OCI-M2 (cell line): ENCODE data around the gene WDR62.
"Not testable (repeated sequence)": the region's sequence is repeated elsewhere in the genome, so short reads cannot be mapped to it uniquely, and the experiment has no call there.

Source experiments
- DNase-seq: peaks from one replicate; lab custom pipeline; 2025; ENCODE audit not compliant: unreplicated experiment; lab: John Stamatoyannopoulos, UW

The WDR62 gene

DNA sequence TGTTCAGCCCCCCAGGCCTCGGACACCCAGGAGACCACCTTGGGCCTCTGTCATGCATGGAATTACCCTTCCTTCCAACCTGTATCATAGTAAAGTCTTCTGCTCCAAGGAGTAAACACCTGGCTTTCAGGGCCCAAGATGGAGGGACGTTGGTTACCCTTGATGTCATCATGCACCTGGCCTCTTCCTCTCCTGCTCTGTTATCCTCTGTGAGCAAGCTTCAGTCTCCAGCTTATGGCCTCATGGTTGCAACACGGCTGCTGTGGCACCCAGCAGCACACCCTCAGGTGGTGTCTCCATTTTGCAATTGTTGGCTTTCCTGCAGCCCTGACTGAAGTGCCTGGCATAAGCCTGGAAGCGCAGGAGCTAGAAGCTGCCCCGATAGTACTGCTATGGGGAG is 52.3 kb downstream of the WDR62 start:
- no peak for DNase-seq

DNA sequence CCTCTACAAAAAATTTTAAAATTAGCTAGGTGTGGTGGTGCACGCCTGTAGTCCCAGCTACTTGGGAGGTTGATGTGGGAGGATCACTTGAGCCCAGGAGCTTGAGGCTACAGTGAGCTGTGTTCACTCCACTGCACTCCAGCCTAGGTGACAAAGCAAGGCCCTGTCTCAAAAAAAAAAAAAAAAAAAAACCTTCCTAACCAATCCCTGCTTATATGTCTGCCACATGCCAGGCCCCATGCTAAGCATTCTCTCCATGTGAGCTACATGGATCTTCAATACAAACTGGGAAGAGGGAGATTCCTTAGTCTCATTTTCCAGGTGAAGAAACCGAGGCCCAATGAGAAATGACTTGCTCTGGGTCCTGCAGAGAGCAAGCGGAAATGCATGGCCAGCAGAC is 54.0 kb downstream of the WDR62 start:
- DNase-seq: no peak

DNA sequence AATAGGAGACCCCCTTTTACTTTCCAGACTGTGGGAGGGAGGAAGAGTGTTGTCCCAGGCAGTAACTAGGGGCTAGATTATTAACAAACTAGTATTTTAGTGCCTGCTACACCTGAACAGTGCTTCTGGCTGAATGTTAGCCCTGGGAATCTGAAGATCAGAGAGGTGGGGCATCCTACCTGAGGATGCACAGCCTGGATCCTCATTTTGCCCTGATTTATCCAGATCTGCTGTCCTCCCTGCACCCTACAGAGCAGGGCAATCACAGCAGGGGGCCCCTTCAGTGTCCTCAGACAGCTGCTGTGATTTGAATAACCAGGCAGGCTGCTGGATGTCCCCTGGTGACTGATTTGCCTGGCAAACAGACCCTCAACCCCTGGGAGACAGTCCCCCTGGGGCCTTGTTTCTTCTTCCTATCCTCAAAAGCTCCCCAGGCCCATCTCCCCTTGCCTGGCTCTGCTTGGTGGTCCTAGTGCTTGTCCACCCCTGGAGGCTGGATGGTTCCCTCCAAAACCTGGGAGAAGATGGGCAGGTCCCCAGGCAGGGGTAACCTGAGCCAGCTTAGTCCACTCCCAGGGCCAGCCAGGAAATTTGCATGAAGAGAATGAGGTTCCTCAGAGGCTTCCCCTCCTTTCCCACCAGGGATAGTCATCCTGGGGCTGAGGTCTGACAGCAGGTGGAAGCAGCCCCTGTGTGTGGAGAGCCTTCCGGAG is 55.9 kb downstream of the WDR62 start, which contains the start of gene OVOL3:
Gene OVOL3 (plus strand): TSS at position 657 of the 713 bp plus-strand sequence. CDS start 60 bp downstream, outside the sequence.
- DNase-seq: no peak

DNA sequence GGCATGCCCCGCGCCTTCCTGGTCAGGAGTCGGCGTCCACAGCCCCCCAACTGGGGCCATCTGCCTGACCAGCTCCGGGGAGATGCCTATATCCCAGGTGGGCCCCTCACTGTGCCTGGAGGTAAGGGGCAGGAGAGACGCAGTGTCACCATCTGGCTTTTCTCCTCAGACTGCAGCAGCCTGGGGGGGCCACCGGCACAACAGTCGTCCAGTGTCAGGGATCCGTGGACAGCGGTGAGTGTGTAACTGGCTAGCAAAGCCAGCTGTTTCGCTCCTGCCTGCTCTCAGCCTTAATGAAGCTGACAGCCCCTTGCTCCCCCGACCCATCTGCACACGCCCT is 56.5 kb downstream of the WDR62 start:
- no peak for DNase-seq

DNA sequence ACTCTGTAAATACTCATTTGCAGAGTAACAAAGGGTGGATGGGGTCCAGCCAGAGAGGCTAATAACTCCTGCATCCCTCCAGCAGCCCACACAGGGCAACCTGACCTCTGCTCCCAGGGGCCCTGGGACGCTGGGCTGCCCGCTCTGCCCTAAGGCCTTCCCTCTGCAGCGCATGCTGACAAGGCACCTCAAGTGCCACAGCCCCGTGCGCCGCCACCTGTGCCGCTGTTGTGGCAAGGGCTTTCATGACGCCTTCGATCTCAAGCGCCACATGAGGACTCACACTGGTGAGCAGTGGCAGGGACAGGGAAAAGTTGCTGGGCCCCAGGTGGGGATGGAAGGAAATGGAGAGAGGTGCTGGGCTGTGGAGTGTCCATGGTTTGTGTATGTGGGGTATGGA is 58.0 kb downstream of the WDR62 start:
- no peak for DNase-seq

DNA sequence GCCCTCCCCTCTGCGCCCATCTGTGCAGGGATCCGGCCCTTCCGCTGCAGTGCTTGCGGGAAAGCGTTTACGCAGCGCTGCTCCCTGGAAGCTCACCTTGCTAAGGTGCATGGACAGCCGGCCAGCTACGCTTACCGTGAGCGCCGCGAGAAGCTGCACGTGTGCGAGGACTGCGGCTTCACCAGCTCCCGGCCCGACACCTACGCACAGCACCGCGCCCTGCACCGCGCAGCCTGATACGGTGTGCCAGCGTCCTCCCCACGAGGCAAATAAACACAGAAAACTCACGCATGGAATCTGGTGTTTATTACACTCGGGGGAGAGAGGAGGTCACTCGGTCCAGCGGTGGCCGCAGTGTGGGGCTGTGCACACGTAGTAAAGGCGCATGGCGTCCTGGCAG is 58.7 kb downstream of the WDR62 start:
- DNase-seq: no peak

DNA sequence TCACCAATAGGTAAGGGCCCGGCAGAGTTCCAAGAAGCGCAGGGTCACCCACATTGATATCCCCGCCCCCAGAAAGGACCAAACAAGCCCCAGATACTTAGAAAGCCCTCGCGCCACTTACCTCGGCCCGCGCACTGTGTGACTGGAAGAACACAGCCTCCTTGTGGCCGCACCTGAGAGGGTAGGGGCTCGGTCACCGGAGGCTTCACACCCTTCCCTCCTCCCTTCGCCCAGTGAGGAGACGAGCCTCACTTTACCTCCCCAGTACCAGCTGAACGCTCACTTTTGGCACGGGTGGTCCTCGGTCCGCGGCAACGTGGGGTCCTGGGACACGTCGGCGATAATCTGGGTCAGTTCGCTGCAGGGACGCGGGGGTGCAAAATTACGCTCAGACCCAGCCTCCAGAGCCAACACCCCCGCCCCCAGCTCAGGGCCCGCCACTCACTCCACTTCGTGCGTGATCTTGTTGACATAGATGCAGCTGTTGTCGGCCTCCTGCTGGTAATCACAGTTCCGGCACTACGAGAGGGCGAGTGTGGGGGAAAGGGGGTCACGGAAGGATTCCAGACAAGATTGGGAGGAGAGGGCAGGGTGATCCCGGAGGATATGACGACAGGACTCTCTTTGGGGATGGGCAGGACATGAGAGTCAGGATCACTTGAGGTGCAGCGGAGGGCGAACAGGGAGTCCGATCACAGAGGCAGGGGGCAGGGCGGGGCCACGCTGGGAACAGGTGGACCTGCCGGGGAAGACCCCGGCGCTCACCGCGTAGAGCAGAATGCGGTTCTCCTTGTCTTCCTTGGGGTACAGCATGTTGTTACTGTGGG is 59.4 kb downstream of the WDR62 start:
- no peak for DNase-seq

DNA sequence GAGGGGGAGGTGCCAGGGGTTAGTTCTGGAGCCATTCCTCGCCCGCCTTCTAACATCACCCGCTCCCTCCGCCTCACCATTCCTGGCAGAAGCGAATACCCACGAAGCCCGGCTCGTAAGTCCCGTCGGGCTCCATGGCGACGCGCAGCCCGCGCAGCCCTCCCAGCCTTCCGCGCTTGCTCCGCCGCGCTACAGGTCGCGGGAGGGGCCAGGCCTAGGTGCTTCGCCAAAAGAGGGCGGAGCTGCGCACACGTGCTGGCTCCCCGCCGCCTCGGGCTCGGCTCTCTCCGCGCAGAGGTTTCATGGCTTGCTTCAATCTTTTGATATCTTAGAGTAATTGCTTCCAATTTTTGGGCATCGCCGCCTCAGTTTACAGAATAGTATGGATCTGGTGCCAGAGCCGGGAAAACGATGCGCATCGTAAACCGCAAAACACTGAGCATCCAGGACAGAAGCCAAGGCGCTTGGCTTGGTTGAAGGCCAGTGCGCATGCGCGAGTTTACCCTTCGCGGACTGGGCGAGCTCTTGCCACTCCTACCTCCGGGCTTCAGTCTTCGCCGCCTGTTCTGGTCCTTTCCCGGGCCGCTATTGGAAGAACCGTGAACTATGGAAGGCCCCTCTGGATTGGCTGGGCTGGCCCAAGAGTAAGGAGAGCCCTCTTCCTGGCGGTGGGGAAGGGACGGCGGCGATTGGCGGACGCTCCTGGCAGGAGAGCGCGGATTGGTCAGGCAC is 60.2 kb downstream of the WDR62 start, which contains the start of gene POLR2I:
Gene POLR2I (minus strand): TSS at position 155 of the 732 bp plus-strand sequence. CDS start 19 bp downstream, at position 136.
- peak; percentile 99 for DNase-seq

DNA sequence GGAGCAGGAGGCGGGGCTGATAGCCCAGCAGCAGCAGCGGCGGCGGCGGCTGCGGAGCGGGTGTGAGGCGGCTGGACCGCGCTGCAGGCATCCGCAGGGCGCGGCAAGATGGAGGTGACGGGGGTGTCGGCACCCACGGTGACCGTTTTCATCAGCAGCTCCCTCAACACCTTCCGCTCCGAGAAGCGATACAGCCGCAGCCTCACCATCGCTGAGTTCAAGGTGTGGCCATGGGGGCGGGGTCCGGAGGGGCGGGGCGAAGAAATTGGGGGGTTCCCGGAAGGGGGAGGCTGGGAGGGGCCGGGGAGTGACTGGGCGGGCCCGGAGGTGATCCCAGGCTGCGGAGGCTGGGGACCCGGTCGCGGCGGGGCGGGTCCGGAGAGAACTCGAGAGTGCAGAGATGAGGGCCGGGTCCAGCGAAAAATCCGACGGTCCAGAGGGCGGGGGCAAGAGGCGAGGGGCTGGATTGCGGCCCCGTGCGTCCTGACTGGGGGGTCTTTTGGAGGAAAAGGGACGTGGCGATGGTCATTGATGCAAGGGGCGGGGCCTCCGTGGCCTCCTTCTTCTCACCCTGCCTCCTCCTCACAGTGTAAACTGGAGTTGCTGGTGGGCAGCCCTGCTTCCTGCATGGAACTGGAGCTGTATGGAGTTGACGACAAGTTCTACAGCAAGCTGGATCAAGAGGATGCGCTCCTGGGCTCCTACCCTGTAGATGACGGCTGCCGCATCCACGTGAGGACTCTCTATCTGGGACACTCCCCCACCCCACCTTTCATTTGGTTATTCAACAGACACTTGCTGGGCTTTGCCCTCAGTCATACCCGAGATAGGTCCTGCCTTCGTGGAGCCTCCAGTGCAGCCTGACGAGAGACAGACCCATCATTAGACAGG is 61.0 kb downstream of the WDR62 start, which contains the start of gene TBCB:
Gene TBCB (plus strand): TSS at position 16 of the 891 bp plus-strand sequence. CDS start 93 bp downstream, at position 109.
- DNase-seq: no peak

DNA sequence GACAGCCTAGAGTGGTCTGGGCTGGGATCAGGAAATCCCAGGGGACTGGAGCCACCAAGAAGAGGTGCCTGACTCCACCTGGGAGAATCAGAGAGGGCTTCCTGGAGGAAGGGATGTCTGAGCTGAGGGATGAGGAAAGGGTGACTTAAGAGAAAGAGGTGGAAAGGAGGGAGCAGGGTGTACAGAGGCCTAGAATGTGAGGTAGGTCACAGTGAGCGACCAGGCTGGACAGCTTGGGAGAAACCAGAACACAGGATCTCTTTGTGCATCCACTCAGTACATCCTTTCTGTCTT is 61.6 kb downstream of the WDR62 start:
- no peak for DNase-seq

DNA sequence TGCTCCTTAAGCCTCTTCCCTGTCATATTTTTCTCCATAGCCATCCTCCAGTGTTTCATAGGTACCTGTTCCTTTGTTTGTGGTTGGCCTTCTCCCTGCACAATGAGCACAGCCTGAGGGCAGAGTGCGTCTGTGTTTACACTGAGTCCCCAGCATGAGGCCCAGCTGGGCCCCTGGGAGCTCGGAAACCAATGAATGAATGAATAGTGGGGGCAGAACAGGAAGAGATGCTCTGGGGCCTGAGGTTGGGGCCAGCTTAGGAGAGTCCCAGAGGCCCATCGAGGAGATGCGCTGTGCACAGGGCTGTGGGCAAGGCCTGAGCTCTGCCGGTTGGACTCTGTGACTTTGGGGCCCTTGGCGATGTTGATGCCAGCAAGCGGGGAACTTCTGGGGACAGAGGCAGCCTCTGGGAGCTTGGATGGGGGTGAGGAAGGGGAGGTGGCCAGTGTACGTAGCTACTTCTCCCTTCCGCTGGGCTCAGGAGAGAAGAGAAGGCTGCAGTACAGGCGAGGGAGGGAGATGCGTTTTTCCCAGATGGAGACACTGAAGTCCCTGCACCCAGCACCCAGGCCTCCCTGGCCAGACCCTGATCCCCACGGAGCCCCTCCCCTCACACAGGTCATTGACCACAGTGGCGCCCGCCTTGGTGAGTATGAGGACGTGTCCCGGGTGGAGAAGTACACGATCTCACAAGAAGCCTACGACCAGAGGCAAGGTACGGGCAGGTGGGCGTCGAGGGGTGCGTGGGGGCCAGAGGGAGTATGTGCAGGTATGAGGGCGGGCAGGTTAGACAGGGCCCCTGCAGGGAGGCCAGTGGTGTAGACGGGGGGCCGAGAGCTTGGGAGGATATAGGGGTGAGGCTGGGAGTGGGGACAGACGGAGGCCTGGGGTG is 65.6 kb downstream of the WDR62 start:
- no peak for DNase-seq

DNA sequence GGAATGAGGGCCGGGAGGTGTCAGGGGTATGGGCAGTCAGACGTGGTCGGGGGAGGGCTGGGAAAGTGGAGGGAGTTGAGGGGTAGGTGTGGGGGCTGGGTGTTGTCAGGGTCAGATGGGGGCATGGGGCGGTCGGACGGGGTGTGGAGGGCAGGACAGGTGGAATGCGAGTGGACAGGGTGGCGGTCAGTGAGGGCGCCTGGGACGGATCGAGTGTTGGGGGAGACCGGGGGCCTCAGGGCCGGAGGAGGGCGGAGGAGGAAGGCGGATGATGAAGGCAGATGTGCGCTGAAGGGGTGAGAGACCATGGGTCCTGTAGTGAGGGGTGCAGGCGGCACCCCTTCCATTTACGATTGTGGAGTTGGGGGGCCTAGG is 66.3 kb downstream of the WDR62 start:
- no peak for DNase-seq

DNA sequence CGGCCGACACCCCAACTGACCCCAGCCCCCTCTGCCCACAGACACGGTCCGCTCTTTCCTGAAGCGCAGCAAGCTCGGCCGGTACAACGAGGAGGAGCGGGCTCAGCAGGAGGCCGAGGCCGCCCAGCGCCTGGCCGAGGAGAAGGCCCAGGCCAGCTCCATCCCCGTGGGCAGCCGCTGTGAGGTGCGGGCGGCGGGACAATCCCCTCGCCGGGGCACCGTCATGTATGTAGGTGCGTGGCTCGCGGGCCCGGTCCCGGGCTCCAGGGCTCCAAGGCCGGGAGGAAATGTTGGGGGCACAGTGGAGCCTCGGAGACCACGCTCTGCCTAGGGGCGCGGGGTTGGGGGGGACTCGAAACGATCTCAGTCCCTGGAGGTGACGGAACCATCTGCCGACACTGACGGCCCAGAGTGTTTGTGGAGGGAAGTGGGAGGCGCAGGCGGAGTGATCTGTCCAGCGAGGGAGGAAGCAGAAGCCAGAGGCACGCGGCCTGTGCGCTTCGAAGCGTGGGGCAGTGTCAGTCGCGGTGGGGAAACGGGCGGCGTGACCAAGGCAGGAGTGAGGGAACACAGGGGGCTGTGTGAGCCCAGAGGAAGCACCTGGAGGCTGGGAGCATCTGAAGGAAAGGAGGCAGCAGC is 66.9 kb downstream of the WDR62 start:
- DNase-seq: no peak

DNA sequence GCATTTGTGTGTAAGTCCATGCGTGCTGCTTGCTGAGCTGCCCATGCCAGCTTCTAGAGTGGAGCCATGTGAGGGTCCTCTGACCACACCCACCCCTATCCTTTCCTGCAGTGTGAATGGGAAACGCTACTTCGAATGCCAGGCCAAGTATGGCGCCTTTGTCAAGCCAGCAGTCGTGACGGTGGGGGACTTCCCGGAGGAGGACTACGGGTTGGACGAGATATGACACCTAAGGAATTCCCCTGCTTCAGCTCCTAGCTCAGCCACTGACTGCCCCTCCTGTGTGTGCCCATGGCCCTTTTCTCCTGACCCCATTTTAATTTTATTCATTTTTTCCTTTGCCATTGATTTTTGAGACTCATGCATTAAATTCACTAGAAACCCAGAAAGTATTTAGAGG is 70.9 kb downstream of the WDR62 start:
- DNase-seq: no peak

DNA sequence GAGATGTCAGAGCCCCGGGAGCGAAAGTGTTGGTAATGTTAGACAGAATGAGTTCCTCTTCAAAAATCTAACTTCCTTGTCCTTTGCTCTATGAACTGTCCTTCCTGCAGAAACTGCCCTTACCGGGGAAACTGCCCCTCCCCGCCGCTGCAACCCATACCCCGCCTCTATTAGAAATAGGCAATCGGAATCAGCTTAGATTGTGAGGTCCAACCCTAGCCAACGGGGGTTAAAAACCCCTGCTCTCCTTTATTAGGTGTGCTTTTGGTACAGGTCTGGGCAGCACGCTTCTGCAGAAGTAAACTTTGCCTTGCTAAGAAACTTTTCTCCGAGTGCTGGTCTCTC is 73.7 kb downstream of the WDR62 start:
- DNase-seq: no peak

DNA sequence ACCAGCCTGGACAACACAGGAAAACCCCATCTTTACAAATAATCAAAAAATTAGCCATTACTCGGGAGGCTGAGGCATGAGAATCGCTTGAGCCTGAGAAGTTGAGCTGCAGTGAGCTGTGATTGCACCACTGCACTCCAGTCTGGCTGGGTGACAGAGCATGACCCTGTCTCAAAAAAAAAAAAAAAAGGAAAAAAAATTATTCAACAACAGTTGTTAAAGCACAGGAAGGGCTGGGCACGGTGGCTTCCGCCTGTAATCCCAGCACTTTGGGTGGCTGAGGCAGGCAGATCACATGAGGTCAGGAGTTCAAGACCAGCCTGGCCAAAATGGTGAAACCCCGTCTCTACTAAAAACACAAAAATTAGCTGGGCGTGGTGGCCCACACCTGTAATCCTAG is 76.5 kb downstream of the WDR62 start:
- DNase-seq: not testable (repeated sequence)

DNA sequence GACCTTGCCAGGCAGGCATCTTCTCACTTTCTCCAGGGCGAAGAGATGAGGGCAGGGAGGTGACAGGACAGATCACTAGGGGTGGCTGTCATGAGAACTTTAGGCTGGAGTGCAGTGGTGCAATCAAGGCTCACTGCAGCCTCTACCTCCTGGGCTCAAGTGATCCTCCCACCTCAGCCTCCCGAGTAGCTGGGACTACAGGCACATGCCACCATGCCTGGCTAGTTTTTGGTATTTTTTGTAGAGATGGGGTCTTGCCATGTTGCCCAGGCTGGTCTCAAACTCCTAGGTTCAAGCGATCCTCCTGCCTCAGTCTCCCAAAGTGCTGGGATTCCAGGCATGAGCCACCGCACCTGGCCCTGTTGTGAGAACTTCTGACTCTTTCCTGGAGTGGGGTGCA is 80.2 kb downstream of the WDR62 start:
- not testable (repeated sequence) for DNase-seq

DNA sequence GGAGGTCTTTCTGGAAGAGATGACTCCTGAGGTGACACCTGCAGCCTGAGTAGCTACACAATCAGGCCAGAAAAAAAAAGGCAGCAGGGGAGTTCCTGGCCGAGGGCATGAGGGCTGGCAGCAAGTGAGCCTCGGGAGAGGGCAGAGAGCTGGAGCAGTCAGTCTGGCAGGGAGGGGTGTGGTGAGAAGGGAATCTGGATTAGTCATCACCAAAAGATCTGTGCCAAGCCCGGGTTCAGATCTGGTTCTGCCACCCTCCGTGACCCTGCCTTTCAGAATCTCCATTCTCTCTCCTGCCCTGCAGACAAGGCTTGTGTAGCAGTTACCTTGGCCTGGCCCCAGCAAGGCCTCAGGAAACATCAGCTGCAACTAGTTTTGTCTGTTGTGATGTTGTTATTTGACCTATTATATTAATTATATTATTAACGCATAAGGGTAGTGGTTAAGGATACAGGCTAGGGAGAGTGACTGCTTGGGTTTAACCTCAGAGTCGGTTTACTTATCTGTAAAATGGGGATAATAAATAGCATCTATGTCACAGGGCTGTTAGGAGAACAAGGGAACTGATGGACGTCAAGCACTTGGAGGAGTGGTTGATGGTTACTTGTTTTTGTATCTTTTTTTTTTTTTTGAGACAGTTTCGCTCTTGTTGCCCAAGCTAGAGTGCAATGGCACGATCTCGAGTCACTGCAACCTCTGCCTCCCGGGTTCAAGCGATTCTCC is 82.4 kb downstream of the WDR62 start:
- DNase-seq: no peak

DNA sequence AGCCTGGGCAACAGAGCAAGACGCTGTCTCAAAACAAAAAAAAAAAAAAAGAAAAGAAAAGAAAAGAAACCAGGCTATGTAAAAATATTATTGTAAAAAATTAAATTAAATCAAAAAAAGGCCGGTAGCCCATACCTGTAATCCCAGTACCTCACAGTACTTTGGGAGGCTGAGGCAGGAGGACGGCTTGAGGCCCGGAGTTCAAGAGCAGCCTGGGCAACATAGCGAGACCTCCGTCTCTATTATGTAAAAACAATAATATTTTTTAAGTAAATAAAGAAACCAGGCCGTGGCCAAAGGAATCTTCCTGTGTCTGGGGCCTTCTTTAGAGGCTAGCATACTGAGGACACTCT is 84.4 kb downstream of the WDR62 start:
- no peak for DNase-seq
